ENCODE results near the gene TENT5C.

TENT5C gene

GRCh38 chr1:117574161-117574835, 31.6 kb upstream of the TENT5C start:
- DNase-seq = no peak

DNA sequence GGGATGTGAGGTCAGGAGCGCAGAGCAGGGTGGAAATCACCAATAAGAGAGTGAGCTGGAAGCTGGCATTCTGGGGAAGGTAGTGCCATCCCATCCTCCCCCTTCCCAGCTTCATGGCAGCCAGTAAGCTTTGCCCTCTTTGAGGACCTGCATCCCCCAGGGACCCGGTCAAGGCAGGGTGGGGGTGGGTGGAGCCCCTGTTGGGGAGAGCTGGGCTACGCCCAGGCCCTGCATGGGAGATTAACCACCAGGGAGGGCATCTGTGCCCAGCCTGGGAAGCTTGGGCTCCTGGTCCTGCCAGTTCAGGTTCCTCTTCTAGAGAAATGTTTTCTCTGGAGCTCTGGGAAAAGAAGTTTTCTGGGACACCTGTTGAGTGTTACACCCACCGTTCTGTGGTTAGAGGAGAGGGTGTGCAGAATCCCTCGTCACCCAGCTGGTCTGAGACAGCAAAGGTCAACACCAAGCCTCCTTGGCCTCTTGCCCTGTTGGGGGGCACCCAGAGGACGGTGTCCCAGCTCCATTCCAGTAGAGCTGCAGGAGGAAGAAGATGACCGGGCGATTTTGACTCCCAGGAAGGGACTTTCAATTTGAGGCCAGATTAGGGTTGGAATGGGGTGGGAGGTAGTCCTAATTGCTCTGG, 30.1 kb upstream of the TENT5C start:
- no peak for DNase-seq

- no peak for DNase-seq
Measured at GRCh38 chr1:117576236-117576635, 29.6 kb upstream of the TENT5C start.

GRCh38 chr1:117577191-117577885, 28.5 kb upstream of the TENT5C start:
- DNase-seq = no peak

DNA sequence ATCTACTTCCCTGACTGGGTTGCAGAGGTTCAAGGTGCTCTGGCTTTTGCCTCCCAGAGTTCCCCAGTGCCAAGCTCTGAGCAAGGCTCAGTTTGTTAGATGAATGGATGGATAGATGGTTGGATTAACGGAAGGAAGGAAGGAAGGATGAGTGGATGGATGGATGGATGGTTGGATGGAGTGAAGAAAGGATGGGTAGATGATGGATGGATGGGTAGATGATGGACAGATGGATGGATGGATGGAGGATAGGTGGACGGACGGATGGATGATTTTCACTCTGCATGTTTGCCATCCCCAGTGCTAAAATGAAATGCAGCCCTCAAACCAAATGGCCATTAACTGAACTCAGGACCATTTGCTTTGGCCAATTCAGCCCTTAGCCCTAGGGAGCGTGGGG, 27.4 kb upstream of the TENT5C start:
- no peak for DNase-seq

GRCh38 chr1:117579221-117579906, 26.5 kb upstream of the TENT5C start:
- DNase-seq = no peak

- DNase-seq = no peak
Measured at GRCh38 chr1:117580436-117580835, 25.4 kb upstream of the TENT5C start.

GRCh38 chr1:117580882-117581281, 25.0 kb upstream of the TENT5C start:
- no peak for DNase-seq

DNA sequence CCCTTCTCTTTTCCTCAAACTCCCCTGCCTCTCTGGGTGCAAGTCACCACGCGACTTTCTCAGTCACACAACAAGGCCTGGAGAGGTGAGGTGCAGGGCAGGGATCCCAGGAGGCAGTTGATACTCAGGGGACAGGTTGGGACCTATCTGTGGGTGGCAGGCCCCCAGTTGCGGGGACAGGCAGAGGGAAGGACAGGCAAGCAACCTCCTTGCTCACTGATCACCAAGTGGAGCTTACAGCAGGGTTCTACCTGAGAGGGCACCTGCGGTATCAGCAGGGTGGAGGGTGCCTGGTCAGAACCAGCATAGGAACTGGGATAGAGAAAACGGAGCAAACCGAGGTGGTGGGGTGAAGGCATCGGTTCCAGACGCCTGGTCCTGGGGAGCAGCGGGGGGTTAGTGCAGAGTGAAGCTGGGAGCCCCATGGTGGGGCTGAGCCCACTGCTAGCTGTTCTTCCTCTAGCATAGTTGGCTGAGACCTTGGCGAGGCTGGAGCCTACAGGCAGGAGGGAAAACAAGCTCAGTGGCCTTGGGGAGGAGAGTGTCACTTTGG, 24.4 kb upstream of the TENT5C start:
- DNase-seq = no peak

DNA sequence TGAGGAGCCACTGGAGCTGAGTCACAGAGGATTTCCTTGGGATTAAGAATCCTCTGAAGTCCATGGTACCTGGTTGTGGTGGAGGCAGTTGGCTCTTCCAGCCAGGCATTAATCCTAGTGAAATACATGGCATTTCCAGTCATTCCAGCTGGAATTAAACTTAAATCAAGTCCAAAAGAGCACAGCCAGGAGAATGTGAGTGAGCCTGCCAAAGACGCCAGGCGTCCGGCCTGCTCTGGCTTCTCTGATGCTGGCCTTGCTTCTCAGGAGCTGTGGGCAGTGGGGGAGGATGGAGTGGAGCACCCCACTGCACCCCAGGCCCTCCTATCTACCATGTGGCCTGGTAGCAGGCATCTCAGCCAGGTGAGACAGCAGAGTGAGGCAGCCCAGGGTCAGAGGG, 23.4 kb upstream of the TENT5C start:
- no peak for DNase-seq

DNA sequence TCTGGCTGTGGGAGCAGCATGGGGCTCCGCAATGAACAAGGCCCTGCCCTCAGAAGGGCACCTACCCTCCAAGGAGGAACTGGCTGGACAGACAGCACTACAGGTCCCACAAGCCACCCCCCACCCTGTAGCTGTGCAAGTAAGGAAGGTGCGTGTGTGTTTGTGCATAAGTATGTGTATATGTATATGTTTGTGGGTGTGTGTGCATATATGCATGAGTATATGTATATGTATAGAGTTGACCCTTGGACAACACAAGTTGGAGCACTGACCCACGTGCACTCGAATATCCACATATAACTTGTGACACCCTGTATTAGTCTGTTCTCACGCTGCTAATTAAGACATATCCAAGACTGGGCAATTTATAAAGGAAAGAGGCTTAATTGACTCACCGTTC, 22.6 kb upstream of the TENT5C start:
- no peak for DNase-seq

DNA sequence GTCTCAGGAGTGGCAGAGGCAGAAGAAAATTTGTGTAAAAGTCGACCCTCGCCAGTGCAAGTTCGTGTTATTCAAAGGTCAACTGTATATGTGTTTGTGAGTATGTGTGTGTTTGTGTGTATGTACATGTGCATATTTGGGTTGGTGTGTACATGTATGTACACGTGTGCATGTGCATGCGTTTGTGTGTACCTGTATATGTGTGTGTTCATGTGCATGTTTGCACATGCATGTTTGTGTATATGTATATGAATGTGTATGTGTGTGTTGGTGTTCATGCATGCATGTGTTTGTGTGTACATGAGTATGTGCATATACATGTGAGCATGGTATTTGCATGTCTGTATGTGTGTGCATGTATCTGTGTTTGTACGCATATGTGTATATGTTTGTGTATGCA, 21.7 kb upstream of the TENT5C start:
- DNase-seq = no peak

DNA sequence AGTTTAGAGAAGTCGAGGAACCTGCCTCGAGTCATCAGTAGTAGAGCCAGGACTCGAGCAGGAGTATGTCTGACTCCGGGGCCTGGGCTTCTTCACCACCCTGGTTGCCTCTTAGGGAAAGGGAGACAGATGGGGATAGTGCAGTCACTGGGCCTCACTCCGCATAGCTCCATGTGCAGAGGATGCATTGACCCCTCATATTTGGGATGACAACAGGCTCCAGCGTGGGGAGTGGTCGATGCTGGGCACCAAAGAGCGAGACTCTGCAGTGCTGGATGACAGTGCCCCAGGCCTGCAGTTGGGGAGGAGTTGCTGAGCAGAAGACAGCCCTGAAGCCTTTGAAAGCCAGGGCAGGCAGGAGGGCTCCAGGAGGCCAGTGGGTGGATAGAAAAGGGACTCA, 20.8 kb upstream of the TENT5C start:
- no peak for DNase-seq

DNA sequence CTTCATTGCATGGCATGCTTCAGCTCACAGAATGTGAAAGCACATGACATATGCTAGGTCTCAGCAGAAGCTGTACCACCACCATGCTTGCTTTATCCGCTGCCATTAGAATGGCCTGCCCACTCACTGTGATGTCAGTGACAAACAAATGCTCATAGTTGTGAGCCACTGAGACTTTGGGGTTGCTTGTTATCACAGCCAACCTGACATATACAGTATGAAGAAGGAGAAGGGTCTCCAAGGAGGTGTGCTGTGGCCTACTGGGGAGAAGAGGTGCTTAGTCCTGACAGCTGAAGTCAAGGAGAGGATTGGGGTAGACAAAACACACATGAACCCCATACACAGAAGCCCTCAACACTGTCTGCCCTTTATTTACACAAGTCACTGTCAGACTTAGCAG, 19.5 kb upstream of the TENT5C start:
- DNase-seq = no peak

DNA sequence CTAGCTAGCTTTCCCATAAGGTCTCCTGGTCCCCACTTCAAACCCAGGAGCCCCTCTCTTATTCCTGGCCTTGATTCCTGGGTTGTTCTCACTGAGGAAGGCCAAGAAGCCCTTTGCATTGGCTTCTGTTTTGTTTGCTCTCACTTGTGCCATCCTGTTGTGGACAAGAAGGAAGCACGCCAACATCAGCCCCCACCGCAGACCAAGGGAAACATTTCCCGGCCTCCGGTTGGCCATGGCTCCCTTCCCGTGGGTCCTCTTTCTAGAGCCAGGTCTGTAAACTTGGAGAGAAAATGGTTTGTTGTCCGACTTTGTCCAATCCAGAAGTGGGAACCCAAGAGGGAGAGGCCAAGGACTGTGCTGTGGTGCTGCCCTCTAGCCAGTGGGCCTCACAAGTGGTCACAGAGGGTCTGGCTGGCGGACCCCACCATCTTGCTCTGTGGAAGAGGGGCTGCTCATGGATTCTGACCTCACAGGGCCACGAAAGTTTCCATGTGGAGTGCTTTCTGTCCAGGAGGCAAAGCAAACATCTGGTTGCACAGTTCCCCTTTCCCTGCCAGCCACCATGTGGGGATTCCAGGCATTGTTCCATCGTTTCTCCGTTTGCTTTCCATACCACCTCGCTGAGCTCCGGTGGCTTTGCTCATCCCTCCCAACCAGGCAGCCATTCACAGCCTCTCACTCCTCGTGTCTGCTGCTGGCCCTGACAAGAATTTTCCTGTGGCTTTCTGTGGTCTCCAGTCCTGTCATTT, 18.9 kb upstream of the TENT5C start:
- DNase-seq = no peak

GRCh38 chr1:117587499-117588356, 18.1 kb upstream of the TENT5C start:
- DNase-seq = no peak

GRCh38 chr1:117589544-117589943, 16.3 kb upstream of the TENT5C start:
- no peak for DNase-seq

DNA sequence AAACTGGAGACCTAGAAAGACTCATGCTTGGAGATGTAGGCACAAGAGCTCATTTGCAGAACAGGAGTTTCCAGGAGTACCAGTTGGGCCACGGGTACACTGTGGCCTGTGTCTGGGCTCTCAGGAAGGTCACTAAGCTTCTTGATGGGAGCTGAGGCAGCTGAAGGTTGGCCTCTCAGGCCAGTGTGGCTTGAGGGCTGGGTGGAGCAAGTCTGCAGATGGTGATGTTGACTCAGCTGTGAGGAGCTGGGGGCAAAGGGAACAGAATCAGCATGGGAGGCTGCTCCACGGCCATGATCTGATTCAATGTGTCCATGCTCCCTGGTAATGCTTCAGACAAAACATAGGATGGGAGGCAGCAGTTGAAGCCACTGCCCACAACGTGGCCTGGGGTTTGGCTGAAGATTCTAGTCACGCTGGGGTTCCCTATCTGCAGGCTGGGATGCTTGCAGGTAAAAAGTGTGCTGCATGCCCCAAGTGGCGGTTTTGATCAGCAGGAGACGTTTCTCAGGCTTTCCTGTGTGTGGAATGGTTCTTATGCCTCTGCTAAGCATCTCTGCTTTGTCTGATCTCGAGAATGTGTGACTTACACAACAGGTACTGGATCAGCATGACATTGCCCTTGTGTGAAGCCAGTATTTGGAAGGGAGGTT, 15.4 kb upstream of the TENT5C start:
- no peak for DNase-seq

DNA sequence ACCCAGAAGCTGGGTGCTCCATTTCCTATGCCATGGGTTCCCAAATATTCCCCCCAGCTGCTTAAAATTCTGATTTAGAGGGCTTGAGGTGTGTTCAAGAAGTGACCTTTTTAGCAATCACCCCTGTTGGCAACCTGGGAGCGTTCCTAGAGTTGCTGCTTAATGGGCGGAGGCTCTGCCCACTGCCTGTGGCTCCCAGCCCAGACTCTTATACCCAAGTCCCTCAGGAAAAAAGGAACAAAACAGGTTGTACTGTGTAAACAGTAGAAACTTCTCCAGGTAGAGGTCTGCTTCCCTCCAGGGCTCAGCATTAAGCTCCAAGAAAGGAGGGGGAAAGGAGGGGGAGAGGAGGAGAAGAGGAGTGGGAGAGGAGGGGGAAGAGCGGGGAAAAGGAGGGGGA, 14.6 kb upstream of the TENT5C start:
- no peak for DNase-seq

DNA sequence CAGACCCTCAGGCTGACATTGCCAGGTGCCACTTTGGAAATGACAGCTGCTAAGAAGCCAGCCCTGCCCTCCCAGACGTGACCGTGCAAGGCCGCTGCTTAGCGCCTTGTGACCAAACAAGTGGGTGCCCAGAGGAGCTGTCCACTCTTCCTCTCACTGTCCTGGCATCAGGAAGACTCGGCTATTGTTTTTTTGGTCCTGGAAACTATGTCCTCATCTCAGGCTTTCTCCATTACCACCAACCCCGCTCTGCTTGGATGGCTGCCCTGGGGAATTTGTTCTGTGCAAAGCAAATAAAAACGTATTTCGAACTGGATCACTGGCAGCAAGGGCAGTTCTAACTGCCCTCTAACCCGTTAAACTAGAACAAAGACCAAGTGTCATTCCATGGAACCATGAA, 13.7 kb upstream of the TENT5C start:
- DNase-seq = no peak

Data from SIG-M5 (cell line).